NCI-H187 (cell line): ENCODE data around the gene HIF3A.
"Not testable (repeated sequence)": the region's sequence is repeated elsewhere in the genome, so short reads cannot be mapped to it uniquely, and the experiment has no call there.

Experiments used
- DNase-seq, 2 experiments: peaks; one replicate each; lab custom pipeline; 2025; lab: John Stamatoyannopoulos, UW

The HIF3A gene

GRCh38 chr19:46296722-46297461, at the start of gene HIF3A:
Gene HIF3A, plus strand, starts transcription at chr19:46297042. Its CDS starts 35 bp downstream, at chr19:46297077.
- DNase-seq, result no peak

- DNase-seq, result no peak
These were observed 46.6 kb upstream of the HIF3A start for GRCh38 chr19:46250076-46250735.

- no peak for DNase-seq
These were observed 45.4 kb upstream of the HIF3A start for GRCh38 chr19:46251416-46251815.

- DNase-seq, result no peak
These were observed 42.1 kb upstream of the HIF3A start for GRCh38 chr19:46254776-46255175.

GRCh38 chr19:46256855-46257254, 40.0 kb upstream of the HIF3A start:
- DNase-seq, result no peak

- not testable (repeated sequence) for DNase-seq
These were observed 35.3 kb upstream of the HIF3A start for GRCh38 chr19:46261501-46261900.

GRCh38 chr19:46262684-46263296, 34.1 kb upstream of the HIF3A start:
- not testable (repeated sequence) for DNase-seq

- DNase-seq, result not testable (repeated sequence)
These were observed 32.0 kb upstream of the HIF3A start for GRCh38 chr19:46264801-46265200.

- DNase-seq, result peak; percentile 32 to 71
These were observed 31.5 kb upstream of the HIF3A start for GRCh38 chr19:46265217-46265828.

GRCh38 chr19:46269101-46269500, 27.7 kb upstream of the HIF3A start:
- DNase-seq, result no peak

GRCh38 chr19:46270521-46271256, 26.2 kb upstream of the HIF3A start:
- no peak for DNase-seq

- no peak for DNase-seq
These were observed 25.2 kb upstream of the HIF3A start for GRCh38 chr19:46271481-46272197.

GRCh38 chr19:46273931-46274330, 22.9 kb upstream of the HIF3A start:
- not testable (repeated sequence) for DNase-seq

- DNase-seq, result no peak
These were observed 17.7 kb upstream of the HIF3A start for GRCh38 chr19:46279177-46279576.

GRCh38 chr19:46283771-46284170, 13.1 kb upstream of the HIF3A start:
- no peak for DNase-seq

- DNase-seq, result no peak
These were observed 12.2 kb upstream of the HIF3A start for GRCh38 chr19:46284635-46285034.

- DNase-seq, result no peak
These were observed 9.3 kb upstream of the HIF3A start for GRCh38 chr19:46287585-46287984.

GRCh38 chr19:46288896-46289588, 7.8 kb upstream of the HIF3A start:
- no peak for DNase-seq

- DNase-seq, result no peak
These were observed 6.9 kb upstream of the HIF3A start for GRCh38 chr19:46289724-46290619.

GRCh38 chr19:46291829-46292228, 5.0 kb upstream of the HIF3A start:
- DNase-seq, result no peak
